Panc1 (cell line): ENCODE results near the gene CCN5. TPM values are rescaled to one million over a fixed set of nuclear protein-coding genes. Genes with fewer than 3 reads are reported as not detected.
A peak's percentile ranks its signal among the peaks of the same experiment; 100 is the strongest.

Experiments
- ATAC-seq: fragments of 200-7000 bp; cut with Tn5 transposase; 2 replicates; pipeline ENCODE4 v1.9.1; 2020; ENCODE audit warnings: mild to moderate bottlenecking, moderate library complexity
- BruUV-seq: library from RNA; stranded (reverse); fragments of 400-500 nt; replicated peaks from 2 replicates; lab custom pipeline; 2021; lab: Mats Ljungman, UMichigan
- CTCF ChIA-PET: fragments of 300-600 bp; sonication (Branson Sonifier 250); formaldehyde crosslinking; loops from one replicate; lab custom pipeline; 2022; ENCODE audit warnings: antibody characterized with exemption; lab: Charles Lee
- POLR2A ChIA-PET: fragments of 300-600 bp; sonication (Branson Sonifier 250); formaldehyde crosslinking; loops from one replicate; lab custom pipeline; 2022; ENCODE audit warnings: antibody characterized with exemption; lab: Charles Lee
- DNase-seq: peaks from one replicate; pipeline ENCODE4 v3.0.0-alpha.2; 2010; ENCODE audit warnings: low read depth, low spot score
- H3K27ac ChIP-seq: 2 replicates; pipeline ENCODE4 v1.5.1; 2011; ENCODE audit warnings: mild to moderate bottlenecking, low read length, inconsistent platforms
- H3K27me3 ChIP-seq: fragments of 200-500 bp; sonication (Bioruptor generic); 2 replicates; pipeline ENCODE4 v1.6.0; 2014; ENCODE audit warnings: low read length, inconsistent platforms; ENCODE audit not compliant: control insufficient read depth, insufficient read depth
- H3K36me3 ChIP-seq: fragments of 200-500 bp; sonication (Bioruptor generic); 2 replicates; pipeline ENCODE4 v1.5.1; 2014; ENCODE audit warnings: inconsistent platforms, mild to moderate bottlenecking, low read length, moderate library complexity; ENCODE audit not compliant: control insufficient read depth, insufficient read depth
- H3K4me1 ChIP-seq: 2 replicates; pipeline ENCODE4 v1.5.1; 2011; ENCODE audit warnings: inconsistent platforms, mild to moderate bottlenecking, low read length, moderate library complexity; ENCODE audit not compliant: control insufficient read depth, insufficient read depth
- H3K4me3 ChIP-seq, 2 experiments: 2 replicates each; pipeline ENCODE4 v1.5.1; 2011 to 2012; ENCODE audit warnings: low read depth in 2 of 2, low read length in 2 of 2, mild to moderate bottlenecking in 2 of 2, inconsistent platforms in 1 of 2, moderate library complexity in 1 of 2
- H3K9me3 ChIP-seq: fragments of 200-500 bp; sonication (Bioruptor generic); 2 replicates; pipeline ENCODE4 v1.5.1; 2014; ENCODE audit warnings: low read depth, mild to moderate bottlenecking, inconsistent platforms, low read length, moderate library complexity; ENCODE audit not compliant: control insufficient read depth, insufficient read depth
- POLR2AphosphoS5 ChIP-seq: IDR thresholded peaks from 2 replicates; pipeline ENCODE4 v1.6.1; 2012; ENCODE audit warnings: mild to moderate bottlenecking, low read depth, low read length, moderate library complexity
- SIN3A ChIP-seq: IDR thresholded peaks from 2 replicates; pipeline ENCODE4 v1.6.1; 2012; ENCODE audit warnings: low read depth, mild to moderate bottlenecking, low read length, moderate library complexity, borderline replicate concordance; ENCODE audit not compliant: insufficient read depth
- TCF7L2 ChIP-seq: IDR thresholded peaks from 2 replicates; pipeline ENCODE4 v1.6.1; 2011; ENCODE audit warnings: mild to moderate bottlenecking, low read depth, low read length, inconsistent platforms
- in situ Hi-C: cut with HindIII; loops from 2 replicates; pipeline ENCODE4 v1.10.0; 2016; ENCODE audit warnings: low sequenced_read_pairs, low pct_unique_long_range_greater_than_20kb
- intact Hi-C: fragments of 100-400 bp; cut with micrococcal nuclease; formaldehyde crosslinking; loops from one replicate; pipeline ENCODE4 v1.10.0; 2022; ENCODE audit not compliant: unreplicated experiment
- total RNA-seq: library from RNA; stranded (reverse); gene quantifications from one replicate; pipeline ENCODE4 v1.2.1, GENCODE V29; 2021; ENCODE audit not compliant: unreplicated experiment
- TF ChIP-seq, protein P1 (sequence below): fragments of 450-650 bp; IDR thresholded peaks from 2 replicates; pipeline ENCODE4 v1.5.1; 2017; ENCODE audit warnings: mild to moderate bottlenecking
- TF ChIP-seq, protein P2 (sequence below), 2 experiments: IDR thresholded peaks; 2 replicates each; pipeline ENCODE4 v1.6.1; 2011 to 2012; ENCODE audit warnings: low read depth in 2 of 2, control low read depth in 1 of 2, low read length in 1 of 2, mild to moderate bottlenecking in 1 of 2, moderate library complexity in 1 of 2; ENCODE audit not compliant: insufficient read depth in 1 of 2

Gene CCN5
- total RNA-seq, 1 experiment from 2014 or later, result 15.2 TPM

DNA sequence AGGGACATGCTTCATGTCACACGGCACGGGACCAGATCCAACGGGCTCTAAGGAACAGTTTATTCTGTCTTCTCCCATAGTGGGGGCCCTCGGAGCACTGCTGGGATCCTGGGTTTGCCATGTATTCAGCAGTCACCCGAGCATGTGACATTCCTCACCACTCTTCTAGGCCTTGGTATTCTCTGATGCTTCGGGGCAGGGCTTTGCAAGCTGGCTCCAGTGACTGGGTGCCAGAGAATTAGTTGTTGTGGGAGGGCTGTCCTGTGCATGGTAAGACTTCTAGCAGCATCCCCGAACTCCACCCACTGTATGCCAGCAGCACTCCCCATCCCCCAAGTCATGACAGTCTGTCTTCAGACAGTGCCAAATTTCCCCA is 5.4 kb downstream of the CCN5 start:
- POLR2A ChIA-PET, result interaction anchor here (0.6 to 0.9 kb wide), 2 partner anchors 9 to 17 kb away, joined by 8 to 9 read pairs; no protein-coding TSS in a partner anchor

DNA sequence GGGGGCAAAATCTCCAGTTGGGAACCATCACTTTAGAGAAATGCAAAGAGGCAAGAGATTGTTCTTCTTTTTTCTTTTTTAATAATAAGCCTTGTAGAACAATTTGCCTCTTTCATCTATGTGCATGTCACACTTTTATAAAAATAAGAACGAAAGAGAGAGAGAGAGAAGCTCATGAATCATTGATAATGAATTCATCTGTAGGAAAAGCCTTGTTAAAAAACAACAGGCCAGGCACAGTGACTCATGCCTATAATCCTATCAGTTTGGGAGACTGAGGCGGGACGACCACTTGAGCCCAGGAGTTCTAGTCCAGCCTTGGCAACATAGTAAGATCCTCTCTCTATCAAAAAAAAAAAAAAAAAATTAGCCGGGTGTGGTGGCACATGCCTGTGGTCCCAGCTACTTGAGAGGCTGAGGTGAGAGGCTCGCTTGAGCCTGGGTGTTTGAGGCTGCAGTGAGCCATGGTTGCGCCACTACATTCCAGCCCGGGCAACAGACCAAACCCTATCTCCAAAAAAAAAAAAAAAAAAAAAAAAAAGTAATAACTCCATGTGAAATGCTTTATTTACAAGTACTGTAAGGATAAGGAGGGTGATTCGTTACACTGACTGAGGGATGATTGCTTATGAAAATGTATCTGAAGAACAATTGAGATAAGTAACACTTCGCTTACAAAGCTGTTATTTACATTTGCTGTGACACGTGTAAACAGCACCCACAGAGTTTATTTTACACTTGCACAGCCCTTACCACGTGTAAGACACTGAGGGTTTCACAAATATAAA is 6.0 kb downstream of the CCN5 start:
- in situ Hi-C loops, result no loop called here

More for the DNA sequence above, 5.4 kb downstream of the CCN5 start:
- peak; percentile 84 for DNase-seq
- in situ Hi-C loops (no loop called here), intact Hi-C loops (no loop called here)
- BruUV-seq, result no TSS peak
- Histone ChIP-seq H3K27ac (peak overlapping the region; percentile 62), H3K4me1 (peaks cover 66% of the 10 kb centered on the region), H3K27me3 (no peaks in the 10 kb centered on the region), H3K36me3 (no peaks in the 10 kb centered on the region), H3K9me3 (no peaks in the 10 kb centered on the region), H3K4me3 (no peak overlapping the region)
- ATAC-seq, result peak; percentile 89
- CTCF ChIA-PET, result interaction anchor here (1.2 kb wide), 1 partner anchor 12 kb away, joined by 5 read pairs; no protein-coding TSS in a partner anchor
- TF ChIP-seq, protein P1, sequence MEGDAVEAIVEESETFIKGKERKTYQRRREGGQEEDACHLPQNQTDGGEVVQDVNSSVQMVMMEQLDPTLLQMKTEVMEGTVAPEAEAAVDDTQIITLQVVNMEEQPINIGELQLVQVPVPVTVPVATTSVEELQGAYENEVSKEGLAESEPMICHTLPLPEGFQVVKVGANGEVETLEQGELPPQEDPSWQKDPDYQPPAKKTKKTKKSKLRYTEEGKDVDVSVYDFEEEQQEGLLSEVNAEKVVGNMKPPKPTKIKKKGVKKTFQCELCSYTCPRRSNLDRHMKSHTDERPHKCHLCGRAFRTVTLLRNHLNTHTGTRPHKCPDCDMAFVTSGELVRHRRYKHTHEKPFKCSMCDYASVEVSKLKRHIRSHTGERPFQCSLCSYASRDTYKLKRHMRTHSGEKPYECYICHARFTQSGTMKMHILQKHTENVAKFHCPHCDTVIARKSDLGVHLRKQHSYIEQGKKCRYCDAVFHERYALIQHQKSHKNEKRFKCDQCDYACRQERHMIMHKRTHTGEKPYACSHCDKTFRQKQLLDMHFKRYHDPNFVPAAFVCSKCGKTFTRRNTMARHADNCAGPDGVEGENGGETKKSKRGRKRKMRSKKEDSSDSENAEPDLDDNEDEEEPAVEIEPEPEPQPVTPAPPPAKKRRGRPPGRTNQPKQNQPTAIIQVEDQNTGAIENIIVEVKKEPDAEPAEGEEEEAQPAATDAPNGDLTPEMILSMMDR, result no peak
- TF ChIP-seq TCF7L2, result no peak
- TF ChIP-seq, protein P2, sequence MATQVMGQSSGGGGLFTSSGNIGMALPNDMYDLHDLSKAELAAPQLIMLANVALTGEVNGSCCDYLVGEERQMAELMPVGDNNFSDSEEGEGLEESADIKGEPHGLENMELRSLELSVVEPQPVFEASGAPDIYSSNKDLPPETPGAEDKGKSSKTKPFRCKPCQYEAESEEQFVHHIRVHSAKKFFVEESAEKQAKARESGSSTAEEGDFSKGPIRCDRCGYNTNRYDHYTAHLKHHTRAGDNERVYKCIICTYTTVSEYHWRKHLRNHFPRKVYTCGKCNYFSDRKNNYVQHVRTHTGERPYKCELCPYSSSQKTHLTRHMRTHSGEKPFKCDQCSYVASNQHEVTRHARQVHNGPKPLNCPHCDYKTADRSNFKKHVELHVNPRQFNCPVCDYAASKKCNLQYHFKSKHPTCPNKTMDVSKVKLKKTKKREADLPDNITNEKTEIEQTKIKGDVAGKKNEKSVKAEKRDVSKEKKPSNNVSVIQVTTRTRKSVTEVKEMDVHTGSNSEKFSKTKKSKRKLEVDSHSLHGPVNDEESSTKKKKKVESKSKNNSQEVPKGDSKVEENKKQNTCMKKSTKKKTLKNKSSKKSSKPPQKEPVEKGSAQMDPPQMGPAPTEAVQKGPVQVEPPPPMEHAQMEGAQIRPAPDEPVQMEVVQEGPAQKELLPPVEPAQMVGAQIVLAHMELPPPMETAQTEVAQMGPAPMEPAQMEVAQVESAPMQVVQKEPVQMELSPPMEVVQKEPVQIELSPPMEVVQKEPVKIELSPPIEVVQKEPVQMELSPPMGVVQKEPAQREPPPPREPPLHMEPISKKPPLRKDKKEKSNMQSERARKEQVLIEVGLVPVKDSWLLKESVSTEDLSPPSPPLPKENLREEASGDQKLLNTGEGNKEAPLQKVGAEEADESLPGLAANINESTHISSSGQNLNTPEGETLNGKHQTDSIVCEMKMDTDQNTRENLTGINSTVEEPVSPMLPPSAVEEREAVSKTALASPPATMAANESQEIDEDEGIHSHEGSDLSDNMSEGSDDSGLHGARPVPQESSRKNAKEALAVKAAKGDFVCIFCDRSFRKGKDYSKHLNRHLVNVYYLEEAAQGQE (IDR thresholded peaks at IDR 0.05; ENCODE audit: insufficient read depth in 1 of 2, low read depth in 2 of 2, low read length in 1 of 2), result no peak

More for the DNA sequence above, 6.0 kb downstream of the CCN5 start:
- Histone ChIP-seq H3K9me3 (no peaks in the 10 kb centered on the region), H3K36me3 (no peaks in the 10 kb centered on the region), H3K27ac (peak overlapping the region; percentile 62), H3K27me3 (no peaks in the 10 kb centered on the region), H3K4me3 (no peak overlapping the region), H3K4me1 (peaks cover 61% of the 10 kb centered on the region)
- ChIA-PET CTCF (interaction anchor here (0.7 to 1.2 kb wide), 2 partner anchors 11 to 24 kb away, joined by 5 read pairs; no protein-coding TSS in a partner anchor), POLR2A (interaction anchor here (0.6 to 0.9 kb wide), 3 partner anchors 9 to 224 kb away, joined by 6 to 9 read pairs (median 8); no protein-coding TSS in a partner anchor)
- peak; percentile 69 for DNase-seq
- intact Hi-C loops, result no loop called here
- ATAC-seq, result peak; percentile 26; the same call in 1 of the 2 replicates
- BruUV-seq, result no TSS peak
- TF ChIP-seq, protein P2 (IDR thresholded peaks at IDR 0.05; ENCODE audit: insufficient read depth in 1 of 2, low read depth in 2 of 2, low read length in 1 of 2), result no peak
- no peak for TF ChIP-seq POLR2AphosphoS5
- TF ChIP-seq SIN3A, result no peak
- TF ChIP-seq, protein P1, result no peak
- no peak for TF ChIP-seq TCF7L2
